Pulmonary artery endothelial cell (primary cell): Measurements from ENCODE around the gene PIH1D1. TPM values are rescaled to one million over a fixed set of nuclear protein-coding genes. Genes with fewer than 3 reads are reported as not detected.
A peak's percentile ranks its signal among the peaks of the same experiment; 100 is the strongest.
"Not testable (repeated sequence)": the region's sequence is repeated elsewhere in the genome, so short reads cannot be mapped to it uniquely, and the experiment has no call there.

Experiments
- DNase-seq: peaks from one replicate; pipeline ENCODE4 v3.0.0-alpha.2; 2011; ENCODE audit warnings: low read depth, low spot score
- total RNA-seq: library from RNA; depleted of rRNA; stranded (reverse); fragments of >200 nt; gene quantifications from 2 replicates; pipeline ENCODE4 v1.2.3, GENCODE V29; 2014

PIH1D1 gene
- total RNA-seq, 1 donor from 2014 or later: 170 TPM

GRCh38 chr19:49456326-49456725 is 4.7 kb upstream of the PIH1D1 start:
- no peak for DNase-seq

- no peak for DNase-seq
Measured at GRCh38 chr19:49455773-49456172, 4.2 kb upstream of the PIH1D1 start.

- DNase-seq: no peak
Measured at GRCh38 chr19:49453757-49454240, 2.2 kb upstream of the PIH1D1 start.

GRCh38 chr19:49453013-49453756 is 1.6 kb upstream of the PIH1D1 start, which contains the start of gene ALDH16A1:
Gene ALDH16A1, plus strand, starts transcription at chr19:49453225. Its CDS starts 107 bp downstream, at chr19:49453332.
- peak; percentile 88 for DNase-seq

GRCh38 chr19:49450405-49450804 is 1.2 kb downstream of the PIH1D1 start:
- DNase-seq: no peak

GRCh38 chr19:49448432-49448786 is 3.2 kb downstream of the PIH1D1 start:
- DNase-seq: no peak

GRCh38 chr19:49447485-49448431 is 3.9 kb downstream of the PIH1D1 start:
- no peak for DNase-seq

GRCh38 chr19:49445997-49446396 is 5.6 kb downstream of the PIH1D1 start:
- no peak for DNase-seq

GRCh38 chr19:49444100-49444700 is 7.4 kb downstream of the PIH1D1 start:
- not testable (repeated sequence) for DNase-seq

GRCh38 chr19:49443366-49444099 is 8.1 kb downstream of the PIH1D1 start:
- DNase-seq: peak; percentile 79

- DNase-seq: peak; percentile 53
Measured at GRCh38 chr19:49442771-49443365, 8.7 kb downstream of the PIH1D1 start.

- no peak for DNase-seq
Measured at GRCh38 chr19:49442354-49442753, 9.3 kb downstream of the PIH1D1 start.

- no peak for DNase-seq
Measured at GRCh38 chr19:49441960-49442350, 9.7 kb downstream of the PIH1D1 start.

- DNase-seq: no peak
Measured at GRCh38 chr19:49441210-49441959, 10.2 kb downstream of the PIH1D1 start, which contains the start of gene SLC17A7. Gene SLC17A7, minus strand, starts transcription at chr19:49441527. Its CDS starts 148 bp downstream, at chr19:49441379.

GRCh38 chr19:49440439-49441209 is 11.0 kb downstream of the PIH1D1 start:
- no peak for DNase-seq

GRCh38 chr19:49439836-49440235 is 11.8 kb downstream of the PIH1D1 start:
- no peak for DNase-seq

- DNase-seq: no peak
Measured at GRCh38 chr19:49438261-49438660, 13.4 kb downstream of the PIH1D1 start.

GRCh38 chr19:49437231-49437630 is 14.4 kb downstream of the PIH1D1 start:
- DNase-seq: no peak

GRCh38 chr19:49436381-49437017 is 15.1 kb downstream of the PIH1D1 start:
- no peak for DNase-seq
